ENCODE results near the gene LAPTM4A.
A peak's percentile ranks its signal among the peaks of the same experiment; 100 is the strongest.
"Not testable (repeated sequence)": the region's sequence is repeated elsewhere in the genome, so short reads cannot be mapped to it uniquely, and the experiment has no call there.

Gene LAPTM4A

GRCh38 chr2:20051532-20052228 lies at the start of gene LAPTM4A:
Gene LAPTM4A (minus strand): TSS chr2:20051628. CDS start chr2:20051520, 108 bp downstream.
- DNase-seq, result peak; percentile 100

- no peak for DNase-seq
These were observed 49.3 kb upstream of the LAPTM4A start for GRCh38 chr2:20100711-20101110.

- no peak for DNase-seq
These were observed 48.4 kb upstream of the LAPTM4A start for GRCh38 chr2:20099780-20100179.

DNA sequence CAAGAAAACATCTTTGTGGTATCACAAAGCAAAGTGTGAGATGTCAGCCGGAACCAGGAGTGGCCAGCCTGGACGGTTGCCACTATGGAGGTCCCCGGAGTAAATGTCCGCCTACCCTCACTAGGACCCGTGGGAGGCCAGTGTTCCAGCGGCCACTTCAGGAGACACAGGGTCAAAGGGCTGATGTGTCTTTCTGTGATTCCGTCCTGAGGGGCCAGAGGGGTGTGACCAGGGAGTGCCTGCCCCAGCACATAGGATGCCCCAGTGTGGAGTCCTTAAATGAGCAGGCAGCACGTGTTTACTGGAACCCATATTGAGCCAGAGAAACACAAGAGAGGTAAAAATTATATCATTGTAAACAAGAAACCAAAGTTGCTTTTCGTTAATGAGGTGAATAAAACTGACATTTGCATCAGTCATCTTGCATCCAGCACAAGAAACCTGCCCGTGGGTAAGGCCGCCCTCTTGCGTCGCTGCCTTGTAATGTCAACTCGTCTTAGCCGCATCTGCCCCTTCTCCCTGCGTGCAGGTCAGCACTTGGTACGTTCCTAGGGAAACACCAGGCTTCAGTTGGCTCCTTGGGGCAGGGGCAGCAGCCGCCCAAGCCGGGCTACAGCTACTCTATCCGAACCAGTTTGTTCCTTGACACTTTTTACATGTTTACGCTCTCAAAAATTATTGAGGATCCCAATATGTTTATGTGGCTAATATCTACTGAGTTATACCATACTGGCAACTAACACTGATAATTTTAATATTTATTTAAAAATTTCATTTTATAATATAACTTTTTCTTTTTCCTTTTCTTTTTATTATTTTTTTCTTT lies 46.7 kb upstream of the LAPTM4A start:
- DNase-seq, result peak; percentile 83 to 94 (median 92)

DNA sequence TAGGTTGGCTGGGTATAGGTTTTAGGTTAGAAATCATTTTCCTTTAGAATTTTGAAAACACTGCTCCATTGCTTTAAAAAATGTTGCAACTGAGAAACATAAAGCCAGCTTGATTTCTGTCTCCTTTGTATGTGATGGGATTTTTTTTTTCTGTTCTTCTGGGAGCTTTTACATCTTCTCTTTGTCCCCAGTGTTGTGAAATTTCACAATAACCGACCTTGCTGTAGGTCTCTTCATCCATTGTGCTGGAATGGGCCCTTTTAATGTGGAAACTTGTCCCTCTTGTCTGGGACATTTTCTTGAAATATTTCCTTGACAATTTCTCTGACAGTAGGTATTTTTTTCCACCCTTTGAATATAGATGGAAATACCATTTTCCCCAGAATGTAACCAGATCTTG lies 44.0 kb upstream of the LAPTM4A start:
- no peak for DNase-seq

GRCh38 chr2:20094955-20095354 lies 43.5 kb upstream of the LAPTM4A start:
- no peak for DNase-seq

- DNase-seq, result no peak
These were observed 42.8 kb upstream of the LAPTM4A start for GRCh38 chr2:20094142-20094755.

GRCh38 chr2:20093263-20094141 lies 42.1 kb upstream of the LAPTM4A start:
- peak; percentile 25 to 65 (median 31) for DNase-seq

GRCh38 chr2:20092901-20093235 lies 41.4 kb upstream of the LAPTM4A start:
- no peak for DNase-seq

DNA sequence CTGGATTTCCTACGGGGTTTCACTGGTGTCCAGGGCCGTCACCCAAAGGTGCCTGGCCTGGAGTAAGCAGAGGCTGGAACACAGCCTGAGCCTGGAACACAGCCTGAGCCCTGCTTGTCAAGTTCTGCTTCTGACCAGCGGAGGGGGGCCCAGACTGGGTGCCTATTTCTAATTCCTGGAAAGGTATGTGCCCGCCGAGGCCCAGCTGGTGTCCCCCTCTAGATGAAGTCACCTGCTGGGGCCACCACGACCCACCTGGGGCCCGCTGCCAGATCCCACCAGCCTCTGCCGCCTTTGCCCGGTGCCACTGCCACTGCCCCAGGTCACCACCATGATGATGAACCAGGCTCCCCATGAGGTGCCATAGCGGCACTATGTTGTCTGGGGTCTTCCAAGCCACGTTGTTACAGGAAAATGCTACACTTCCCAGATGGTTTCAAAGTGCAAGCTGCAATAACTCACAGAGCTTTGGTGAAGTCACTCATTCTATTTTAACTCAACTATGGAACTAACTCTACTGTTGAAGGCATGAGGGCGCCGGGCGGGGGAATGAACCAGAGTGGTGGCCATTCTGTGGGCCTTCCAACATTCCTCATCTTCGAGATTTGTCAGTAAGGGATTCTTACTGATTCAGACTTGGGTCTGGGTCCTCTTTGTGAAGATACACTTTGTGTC lies 40.9 kb upstream of the LAPTM4A start:
- no peak for DNase-seq

- DNase-seq, result no peak
These were observed 40.0 kb upstream of the LAPTM4A start for GRCh38 chr2:20091305-20091991.

GRCh38 chr2:20089715-20090464 lies 38.5 kb upstream of the LAPTM4A start:
- DNase-seq, result no peak

DNA sequence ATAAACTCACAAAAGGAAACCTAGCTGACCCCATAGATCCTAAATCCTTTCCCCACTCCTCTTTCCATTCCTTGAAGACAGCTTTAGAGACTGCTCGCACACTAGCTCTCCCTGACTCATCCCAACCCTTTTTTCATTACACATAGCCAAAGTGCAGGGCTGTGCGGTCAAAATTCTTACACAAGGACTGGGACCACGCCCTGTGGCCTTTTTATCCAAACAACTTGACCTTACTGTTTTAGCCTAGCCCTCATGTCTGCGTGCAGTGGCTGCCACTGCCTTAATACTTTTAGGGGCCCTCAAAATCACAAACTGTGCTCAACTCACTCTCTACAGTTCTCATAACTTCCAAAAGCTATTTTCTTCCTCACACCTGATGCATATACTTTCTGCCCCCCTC lies 34.5 kb upstream of the LAPTM4A start:
- DNase-seq, result not testable (repeated sequence)

DNA sequence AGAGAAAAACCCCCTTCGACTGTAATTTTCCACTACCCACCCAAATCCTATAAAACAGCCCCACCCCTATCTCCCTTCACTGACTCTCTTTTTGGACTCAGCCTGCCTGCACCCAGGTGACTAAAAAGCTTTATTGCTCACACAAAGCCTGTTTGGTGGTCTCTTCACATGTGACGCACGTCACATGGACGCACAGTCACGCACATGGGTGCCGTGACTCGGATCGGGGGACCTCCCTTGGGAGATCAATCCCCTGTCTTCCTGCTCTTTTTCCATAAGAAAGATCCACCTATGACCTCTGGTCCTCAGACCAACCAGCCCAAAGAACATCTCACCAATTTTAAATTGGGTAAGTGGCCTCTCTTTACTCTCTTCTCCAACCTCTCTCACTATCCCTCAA lies 31.4 kb upstream of the LAPTM4A start:
- DNase-seq, result not testable (repeated sequence)

DNA sequence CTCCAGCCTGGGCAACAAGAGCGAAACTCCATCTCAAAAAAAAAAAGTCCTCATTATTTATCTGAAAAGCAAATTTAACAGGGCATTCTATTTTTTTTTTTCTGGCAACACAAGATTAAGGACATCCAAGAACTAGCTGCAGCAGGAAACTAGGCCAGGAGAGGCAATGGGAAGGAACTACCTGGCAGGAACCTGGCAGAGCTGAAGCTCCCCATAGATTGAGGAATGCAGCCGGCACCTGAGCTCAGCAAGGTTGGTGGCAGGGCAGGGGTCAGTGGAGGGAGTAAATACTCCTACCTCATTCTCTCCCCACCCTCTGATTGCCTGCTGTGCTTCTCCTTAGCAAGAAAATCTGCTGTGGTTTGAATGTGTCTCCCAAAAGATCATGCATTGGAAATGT lies 30.4 kb upstream of the LAPTM4A start:
- no peak for DNase-seq

DNA sequence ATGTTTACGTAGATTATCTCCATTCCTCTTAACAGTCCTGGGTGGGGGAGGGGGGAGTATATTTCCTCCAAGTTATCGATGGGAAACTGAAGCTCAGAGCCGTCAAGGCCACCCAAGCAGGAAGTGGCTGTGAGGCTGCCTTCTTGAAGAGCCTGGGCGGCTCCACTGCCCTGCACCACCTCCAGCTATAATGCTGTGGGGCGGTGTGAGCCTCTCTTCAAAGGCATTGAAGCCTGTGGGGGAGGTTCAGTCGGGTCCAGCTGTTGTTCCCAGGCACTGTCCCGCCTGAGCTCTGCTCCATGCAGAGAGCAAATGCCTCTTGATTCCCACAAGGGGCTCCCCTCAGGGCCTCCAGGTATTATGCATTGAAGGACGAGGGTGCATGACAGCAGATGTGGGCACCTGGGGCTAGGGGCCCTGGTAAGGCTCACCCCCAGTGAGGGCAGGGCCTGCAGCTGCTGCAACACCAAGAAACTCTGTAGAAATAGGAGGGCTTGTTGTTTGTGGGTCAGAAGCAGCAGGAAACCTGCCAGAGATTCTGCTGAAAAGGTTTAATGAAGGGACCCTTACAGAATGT lies 29.5 kb upstream of the LAPTM4A start:
- DNase-seq, result no peak

DNA sequence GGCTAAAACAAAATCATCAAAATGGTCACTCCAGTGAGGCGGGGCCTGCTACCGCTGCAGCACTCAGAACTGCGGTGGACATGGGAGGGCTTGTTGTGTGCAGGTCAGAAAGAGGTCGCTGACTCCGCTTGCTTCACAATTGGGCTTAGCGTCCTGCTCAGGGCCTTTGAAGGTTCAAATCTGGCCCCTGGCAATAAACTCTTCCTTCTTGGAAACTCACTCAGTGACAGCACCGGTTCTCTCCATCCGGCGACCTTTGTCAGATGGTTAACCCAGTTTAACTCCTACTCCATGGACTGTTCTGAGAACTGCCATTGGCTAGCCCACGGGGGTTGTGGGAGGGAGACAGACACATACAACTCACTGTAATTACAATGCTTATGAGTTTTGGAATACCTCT lies 29.0 kb upstream of the LAPTM4A start:
- DNase-seq, result no peak

DNA sequence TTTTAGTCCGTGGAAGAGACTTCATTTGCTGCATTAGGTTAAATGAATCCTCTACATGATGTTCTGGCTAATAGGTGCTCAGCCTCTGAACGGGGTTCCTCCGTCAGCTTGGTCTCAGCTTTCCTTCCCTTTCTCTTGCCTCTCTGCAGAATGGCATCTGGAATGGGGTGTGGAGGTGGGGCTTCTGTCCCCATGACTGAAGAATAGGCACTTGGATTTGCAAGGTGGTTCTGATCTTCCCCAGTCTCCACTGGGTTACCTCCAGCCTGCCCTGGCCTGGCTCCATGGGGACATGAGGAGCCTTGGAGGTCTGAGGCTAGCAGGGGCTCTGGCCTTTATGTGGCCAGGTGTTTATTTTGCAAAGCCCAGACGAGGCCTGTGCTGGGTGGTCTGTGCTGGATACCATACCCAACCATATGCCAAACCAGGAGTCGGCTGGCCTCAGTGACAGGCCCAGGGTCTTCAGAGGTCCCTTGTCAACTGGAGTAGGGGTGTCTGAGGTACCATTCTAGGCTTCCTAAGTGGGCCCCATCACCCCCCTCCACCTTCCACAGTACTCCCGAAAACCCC lies 28.2 kb upstream of the LAPTM4A start:
- DNase-seq, result no peak

GRCh38 chr2:20077411-20077940 lies 26.0 kb upstream of the LAPTM4A start:
- DNase-seq, result peak in 1 of 3 experiments; percentile 75

- no peak for DNase-seq
These were observed 25.3 kb upstream of the LAPTM4A start for GRCh38 chr2:20076757-20077156.

Data from NCI-H1417 (cell line).